ENCODE measurements around the gene NR6A1. TPM values are rescaled to one million over a fixed set of nuclear protein-coding genes. Genes with fewer than 3 reads are reported as not detected.

Gene NR6A1
- total RNA-seq, 1 experiment from 2014 or later, result 0.91 TPM

DNA sequence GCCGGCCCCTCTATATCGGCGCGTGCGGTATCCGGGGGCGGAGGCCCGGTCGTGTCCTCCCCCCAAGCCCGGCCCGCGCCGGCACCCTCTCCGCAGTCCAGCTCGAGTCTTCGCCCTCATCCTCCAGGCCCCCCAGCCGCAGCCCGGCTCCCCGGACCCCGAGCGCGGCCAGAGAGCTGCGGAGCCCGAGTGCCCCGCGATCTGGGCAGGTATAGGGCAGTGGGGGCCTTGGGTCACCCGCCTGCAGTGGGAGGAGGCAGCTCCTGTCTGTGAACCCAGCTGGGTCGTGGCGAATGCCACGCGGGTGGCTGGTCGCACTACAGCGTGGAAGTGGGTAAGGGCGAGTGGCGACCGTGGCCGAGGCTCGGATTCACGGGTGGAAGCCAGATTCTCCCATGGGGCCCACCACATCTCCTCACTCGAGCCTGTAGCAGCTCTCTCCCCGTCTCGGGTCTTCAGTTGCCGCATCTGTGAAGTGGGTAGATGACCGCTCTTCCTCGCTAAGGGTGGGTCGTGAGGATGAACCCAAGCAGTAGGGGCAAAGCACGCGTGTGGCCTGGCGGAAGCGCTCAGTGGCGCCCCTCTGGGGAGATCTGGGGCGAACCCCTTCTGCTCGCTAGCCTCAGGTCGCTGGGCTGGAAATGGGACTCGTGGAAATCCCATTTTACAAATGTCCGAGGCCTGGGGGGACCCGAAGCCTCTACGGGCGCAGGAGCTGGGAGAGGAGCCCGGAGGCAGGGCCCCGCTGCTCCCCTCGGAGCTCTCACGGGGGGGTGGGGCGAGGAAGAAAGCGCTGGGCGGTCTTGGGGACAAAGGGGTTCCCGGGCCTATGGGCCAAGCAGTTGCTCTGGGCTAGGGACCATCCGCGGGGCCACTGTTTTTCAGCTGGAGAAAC is 265.9 kb downstream of the NR6A1 start:
- H3K27ac Mint-ChIP-seq (ENCODE audit: low read depth, unreplicated experiment), result no peak overlapping the region

DNA sequence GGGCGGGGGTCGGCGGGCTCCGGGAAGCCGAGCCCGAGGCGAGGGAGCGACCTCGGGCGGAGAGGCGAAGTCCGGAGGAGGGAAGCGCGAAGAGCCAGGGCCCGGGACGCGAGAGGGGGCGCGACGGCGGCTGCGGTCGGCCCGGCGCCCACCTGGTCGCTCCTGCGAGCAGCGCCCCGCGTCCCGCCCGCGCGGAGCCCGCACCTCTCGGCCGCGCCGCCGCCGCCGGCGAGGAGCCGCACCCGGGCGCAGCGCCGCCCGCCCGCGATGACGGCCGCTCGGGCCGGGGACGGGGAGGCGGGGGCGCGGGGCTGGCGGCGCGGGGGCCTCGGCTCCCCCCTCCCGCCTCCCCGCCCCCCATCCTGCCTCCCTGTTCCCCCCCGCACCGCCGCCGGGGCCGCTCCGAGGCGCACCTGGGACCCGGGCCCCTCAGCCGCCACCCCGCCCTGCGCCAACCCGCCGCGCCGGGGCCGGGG is 266.5 kb downstream of the NR6A1 start:
- no peak for TF ChIP-seq CTCF (IDR thresholded peaks at IDR 0.05; ENCODE audit: unreplicated experiment)
- Mint-ChIP-seq H3K4me3 (ENCODE audit: unreplicated experiment) (no peak overlapping the region), H3K36me3 (ENCODE audit: insufficient read depth, unreplicated experiment) (no peaks in the 10 kb centered on the region), H3K27me3 (ENCODE audit: insufficient read depth, unreplicated experiment) (peaks cover 29% of the 10 kb centered on the region), H3K9me3 (ENCODE audit: unreplicated experiment) (no peaks in the 10 kb centered on the region), H3K4me1 (ENCODE audit: insufficient read depth, unreplicated experiment) (peaks cover 6% of the 10 kb centered on the region), H3K27ac (ENCODE audit: low read depth, unreplicated experiment) (no peak overlapping the region)
- no TSS peak for BruUV-seq (replicated peaks)
- no peak for DNase-seq (ENCODE audit: unreplicated experiment)
- ChIA-PET POLR2A (interaction anchor here (0.7 kb wide), 1 partner anchor 148 kb away, joined by 3 read pairs; no protein-coding TSS in a partner anchor), CTCF (no interaction called here)
- intact Hi-C loops (cut with micrococcal nuclease), result no loop called here

More for the DNA sequence above, 265.9 kb downstream of the NR6A1 start:
- Mint-ChIP-seq H3K9me3 (ENCODE audit: unreplicated experiment) (no peaks in the 10 kb centered on the region), H3K4me1 (ENCODE audit: insufficient read depth, unreplicated experiment) (peaks cover 6% of the 10 kb centered on the region), H3K4me3 (ENCODE audit: unreplicated experiment) (no peak overlapping the region), H3K27me3 (ENCODE audit: insufficient read depth, unreplicated experiment) (peaks cover 23% of the 10 kb centered on the region), H3K36me3 (ENCODE audit: insufficient read depth, unreplicated experiment) (no peaks in the 10 kb centered on the region)
- ChIA-PET POLR2A (no interaction called here), CTCF (interaction anchor here (0.6 kb wide), 1 partner anchor 88 kb away, joined by 3 read pairs; no protein-coding TSS in a partner anchor)
- TF ChIP-seq CTCF (IDR thresholded peaks at IDR 0.05; ENCODE audit: unreplicated experiment), result no peak
- intact Hi-C loops (cut with micrococcal nuclease), result no loop called here
- no TSS peak for BruUV-seq (replicated peaks)
- DNase-seq (ENCODE audit: unreplicated experiment), result no peak

- ChIA-PET POLR2A (interaction anchor here (0.7 kb wide), 1 partner anchor 149 kb away, joined by 3 read pairs; no protein-coding TSS in a partner anchor), CTCF (interaction anchor here (0.5 to 0.6 kb wide), 2 partner anchors 42 to 897 kb away, joined by 3 read pairs; no protein-coding TSS in a partner anchor)
- H3K27me3 Mint-ChIP-seq (ENCODE audit: insufficient read depth, unreplicated experiment), result peaks cover 34% of the 10 kb centered on the region
- no TSS peak for BruUV-seq (replicated peaks)
- H3K4me3 Mint-ChIP-seq (ENCODE audit: unreplicated experiment), result peak overlapping the region; percentile 49
- TF ChIP-seq CTCF (IDR thresholded peaks at IDR 0.05; ENCODE audit: unreplicated experiment), result no peak
- no peaks in the 10 kb centered on the region for H3K36me3 Mint-ChIP-seq (ENCODE audit: insufficient read depth, unreplicated experiment)
- no peak overlapping the region for H3K27ac Mint-ChIP-seq (ENCODE audit: low read depth, unreplicated experiment)
- H3K4me1 Mint-ChIP-seq (ENCODE audit: insufficient read depth, unreplicated experiment), result peaks cover 6% of the 10 kb centered on the region
- DNase-seq (ENCODE audit: unreplicated experiment), result no peak
- no peaks in the 10 kb centered on the region for H3K9me3 Mint-ChIP-seq (ENCODE audit: unreplicated experiment)
- intact Hi-C loops (cut with micrococcal nuclease), result no loop called here
Observed at GRCh38 chr9:124503713-124504529, 267.2 kb downstream of the NR6A1 start.
